HepG2 (cell line): ENCODE data around the gene RHOBTB3. TPM values are rescaled to one million over a fixed set of nuclear protein-coding genes. Genes with fewer than 3 reads are reported as not detected.

Experiments
- ATAC-seq: fragments of 200-7000 bp; cut with Tn5 transposase; 3 replicates; pipeline ENCODE4 v1.9.1; 2020; ENCODE audit warnings: mild to moderate bottlenecking, moderate library complexity
- BruUV-seq: library from RNA; stranded (reverse); fragments of 400-500 nt; replicated peaks from 2 replicates; lab custom pipeline; 2021; lab: Mats Ljungman, UMichigan
- CTCF ChIA-PET: fragments of 300-600 bp; formaldehyde crosslinking; extraction: SDS; loops from one replicate; lab custom pipeline; 2021; ENCODE audit warnings: low total read pairs, inconsistent platforms, low intra/inter-chr PET ratio; lab: Yijun Ruan, JAX
- POLR2A ChIA-PET: fragments of 350-600 bp; sonication (Branson Sonifier 250); formaldehyde crosslinking; loops from one replicate; lab custom pipeline; 2020; ENCODE audit warnings: antibody characterized with exemption, inconsistent platforms; lab: Yijun Ruan, JAX
- DNase-seq: peaks from one replicate; pipeline ENCODE4 v3.0.0-alpha.2; 2015; ENCODE audit warnings: low spot score
- FAIRE-seq: peaks from 3 replicates; lab custom pipeline; 2011; peaks lifted over from hg19 to GRCh38; lab: Jason Lieb, UNC
- H2AFZ ChIP-seq: one replicate; pipeline ENCODE4 v1.6.1; 2011; ENCODE audit warnings: low read length, inconsistent platforms
- H3K27ac ChIP-seq: fragments of 300-600 bp; 3 replicates; pipeline ENCODE4 v1.8.0; 2011; ENCODE audit warnings: mixed run types, mild to moderate bottlenecking, mixed read lengths, low read length, inconsistent platforms; ENCODE audit not compliant: insufficient read depth; ENCODE audit errors: extremely low read length
- H3K27me3 ChIP-seq, 2 experiments: fragments of 200-600 bp in 1 of 2; 2 replicates in 1 of 2; 3 replicates in 1 of 2; pipeline versions ENCODE4 v1.6.0 to v1.8.0; 2011; ENCODE audit warnings: low read length in 2 of 2, mild to moderate bottlenecking in 2 of 2, moderate library complexity in 2 of 2, inconsistent platforms in 1 of 2; ENCODE audit not compliant: insufficient read depth in 2 of 2, control insufficient read depth in 1 of 2
- H3K36me3 ChIP-seq, 2 experiments: fragments of 200-600 bp in 1 of 2; replicated peaks in 1 of 2; 2 replicates in 1 of 2; 3 replicates in 1 of 2; pipeline versions ENCODE4 v1.5.1 to v1.8.0; 2011; ENCODE audit warnings: low read length in 2 of 2, inconsistent platforms in 1 of 2; ENCODE audit not compliant: insufficient read depth in 2 of 2, control insufficient read depth in 1 of 2
- H3K4me1 ChIP-seq: 2 replicates; pipeline ENCODE4 v1.5.1; 2012; ENCODE audit warnings: low read length, inconsistent platforms; ENCODE audit not compliant: insufficient read depth
- H3K4me2 ChIP-seq: 2 replicates; pipeline ENCODE4 v1.6.0; 2011; ENCODE audit warnings: low read depth, low read length, inconsistent platforms
- H3K4me3 ChIP-seq, 3 experiments: fragments of 200-600 bp in 1 of 3; sonication (generic), shearing (Covaris generic) in 1 of 3; replicated peaks in 1 of 3; 2 replicates each; pipeline ENCODE4 v1.5.1; 2011 to 2016; ENCODE audit warnings: low read length in 3 of 3, inconsistent platforms in 2 of 3, low read depth in 2 of 3, mild to moderate bottlenecking in 2 of 3, control low read depth in 1 of 3, mixed read lengths in 1 of 3; ENCODE audit not compliant: insufficient read depth in 1 of 3
- H3K79me2 ChIP-seq: one replicate; pipeline ENCODE4 v1.6.1; 2011; ENCODE audit warnings: low read length, inconsistent platforms; ENCODE audit not compliant: insufficient read depth
- H3K9ac ChIP-seq: 2 replicates; pipeline ENCODE4 v1.6.0; 2011; ENCODE audit warnings: mild to moderate bottlenecking, low read depth, low read length, inconsistent platforms; ENCODE audit not compliant: insufficient read depth
- H3K9me3 ChIP-seq: 2 replicates; pipeline ENCODE4 v1.5.1; 2012; ENCODE audit warnings: mild to moderate bottlenecking, low read length
- H4K20me1 ChIP-seq: 2 replicates; pipeline ENCODE4 v1.6.0; 2011; ENCODE audit warnings: inconsistent platforms, mild to moderate bottlenecking, low read length, moderate library complexity; ENCODE audit not compliant: insufficient read depth
- FOXK1 ChIP-seq: sonication (generic); formaldehyde crosslinking; IDR thresholded peaks from 2 replicates; pipeline ENCODE4 v1.4.0; 2020; ENCODE audit warnings: low read depth, missing genetic modification reagents, borderline replicate concordance
- HMGA1 ChIP-seq: sonication (generic); formaldehyde crosslinking; conservative IDR thresholded peaks from 2 replicates; pipeline ENCODE4 v1.4.0; 2020; ENCODE audit warnings: missing genetic modification reagents
- KLF12 ChIP-seq: sonication (generic); formaldehyde crosslinking; IDR thresholded peaks from 2 replicates; pipeline ENCODE4 v1.4.0; 2020; ENCODE audit warnings: missing genetic modification reagents, borderline replicate concordance
- MBD4 ChIP-seq: IDR thresholded peaks from 2 replicates; pipeline ENCODE4 v1.6.1; 2012; ENCODE audit warnings: low read length, inconsistent platforms, borderline replicate concordance
- TP53 ChIP-seq: sonication (generic); formaldehyde crosslinking; conservative IDR thresholded peaks from 2 replicates; pipeline ENCODE4 v1.4.0; 2020; ENCODE audit warnings: missing genetic modification reagents
- ZKSCAN1 ChIP-seq: fragments of 150-350 bp; IDR thresholded peaks from 2 replicates; pipeline ENCODE4 v1.6.1; 2014; ENCODE audit warnings: low read length
- ZNF629 ChIP-seq: sonication (generic); formaldehyde crosslinking; conservative IDR thresholded peaks from 2 replicates; pipeline ENCODE4 v1.5.0; 2020; ENCODE audit warnings: missing genetic modification reagents
- ZNF768 ChIP-seq: sonication (generic); formaldehyde crosslinking; IDR thresholded peaks from 2 replicates; pipeline ENCODE4 v1.4.0; 2020; ENCODE audit warnings: missing genetic modification reagents
- whole genome bisulfite sequencing: methylation state at CpG from one replicate; pipeline ENCODE4 v1.1.6; 2017; ENCODE audit warnings: low lambda C conversion rate; 5-methylcytosine and 5-hydroxymethylcytosine counted together
- in situ Hi-C: cut with HindIII; loops from 2 replicates; pipeline ENCODE4 v1.10.0; 2017; ENCODE audit warnings: low pct_unique_long_range_greater_than_20kb; ENCODE audit not compliant: extremely low pct_ligation_motif_present
- intact Hi-C: fragments of 100-400 bp; cut with micrococcal nuclease; formaldehyde crosslinking; loops from one replicate; pipeline ENCODE4 v1.10.0; 2022; ENCODE audit not compliant: unreplicated experiment
- polyA plus RNA-seq, 8 experiments: library from polyadenylated mRNA; depleted of rRNA in 3 of 8; stranded (reverse) in 7 of 8; unstranded in 1 of 8; fragments of >200 nt; fragmentation: Illumina TruSeq in 4 of 8; extraction: Trizol in 4 of 8; gene quantifications; 2 replicates each; pipeline versions ENCODE4 v1.2.1 to v1.2.3, GENCODE V29; 2011 to 2016; ENCODE audit warnings: low read depth in 4 of 8, missing spikeins in 1 of 8, mixed read lengths in 1 of 8; ENCODE audit not compliant: insufficient read depth in 1 of 8
- total RNA-seq, 5 experiments: library from RNA; depleted of rRNA; stranded (reverse); fragments of >200 nt; fragmentation: Illumina TruSeq; extraction: Trizol; gene quantifications; 2 replicates each; pipeline ENCODE4 v1.2.3, GENCODE V29; 2016; ENCODE audit warnings: low read depth in 1 of 5
- TF ChIP-seq, protein P1 (sequence below): IDR thresholded peaks from 2 replicates; pipeline ENCODE4 v1.6.1; 2016
- TF ChIP-seq, protein P2 (sequence below): sonication (generic); formaldehyde crosslinking; IDR thresholded peaks from 2 replicates; pipeline ENCODE4 v1.4.0; 2020; ENCODE audit warnings: missing genetic modification reagents, borderline replicate concordance
- TF ChIP-seq, protein P3 (sequence below): sonication (generic); formaldehyde crosslinking; IDR thresholded peaks from 2 replicates; pipeline ENCODE4 v1.4.0; 2020; ENCODE audit warnings: missing genetic modification reagents, borderline replicate concordance

RHOBTB3 gene
- total and polyA plus RNA-seq, 2 of the 13 experiments (the other 11 are each of a cell fraction or from before 2014, with no cell fraction given), result 31.6 to 35.4 TPM

DNA sequence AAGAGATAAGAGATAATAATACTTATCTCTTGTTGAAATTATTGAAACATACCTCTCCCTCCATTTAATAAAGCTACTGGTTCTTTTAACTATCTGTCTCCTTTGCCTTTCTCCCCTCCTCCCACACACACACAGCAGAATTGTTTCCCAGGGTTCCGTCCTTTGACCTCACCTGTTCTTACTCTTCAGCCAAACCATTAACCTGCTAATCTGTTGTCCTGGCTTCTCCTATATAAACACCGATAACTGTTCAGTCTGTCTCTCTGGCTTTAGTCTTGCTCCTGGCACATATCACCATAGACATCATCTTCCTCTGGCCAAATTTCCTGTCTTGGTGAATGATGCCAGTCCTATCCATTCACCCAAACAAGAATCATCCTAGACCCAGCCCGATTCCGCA lies 7.7 kb downstream of the RHOBTB3 start (continued):
- TF ChIP-seq, protein P1, sequence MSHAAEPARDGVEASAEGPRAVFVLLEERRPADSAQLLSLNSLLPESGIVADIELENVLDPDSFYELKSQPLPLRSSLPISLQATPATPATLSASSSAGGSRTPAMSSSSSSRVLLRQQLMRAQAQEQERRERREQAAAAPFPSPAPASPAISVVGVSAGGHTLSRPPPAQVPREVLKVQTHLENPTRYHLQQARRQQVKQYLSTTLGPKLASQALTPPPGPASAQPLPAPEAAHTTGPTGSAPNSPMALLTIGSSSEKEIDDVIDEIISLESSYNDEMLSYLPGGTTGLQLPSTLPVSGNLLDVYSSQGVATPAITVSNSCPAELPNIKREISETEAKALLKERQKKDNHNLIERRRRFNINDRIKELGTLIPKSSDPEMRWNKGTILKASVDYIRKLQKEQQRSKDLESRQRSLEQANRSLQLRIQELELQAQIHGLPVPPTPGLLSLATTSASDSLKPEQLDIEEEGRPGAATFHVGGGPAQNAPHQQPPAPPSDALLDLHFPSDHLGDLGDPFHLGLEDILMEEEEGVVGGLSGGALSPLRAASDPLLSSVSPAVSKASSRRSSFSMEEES (CRISPR knock-in tag), result no peak

DNA sequence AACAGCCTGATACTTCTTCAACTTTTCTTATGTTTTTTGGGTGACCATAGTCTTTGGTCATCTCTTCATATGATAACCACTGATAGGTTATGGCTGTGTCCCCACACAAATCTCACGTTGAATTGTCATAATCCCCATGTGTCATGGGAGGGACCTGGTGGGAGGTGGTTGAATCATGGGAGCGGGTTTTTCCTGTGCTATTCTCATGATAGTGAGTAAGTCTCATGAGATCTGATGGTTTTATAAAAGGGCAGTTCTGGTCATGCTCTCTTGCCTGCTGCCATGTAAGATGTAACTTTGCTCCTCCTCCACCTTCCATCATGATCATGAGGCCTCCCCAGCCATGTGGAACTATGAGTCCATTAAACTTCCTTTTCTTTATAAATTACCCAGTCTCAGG lies 8.7 kb downstream of the RHOBTB3 start:
- DNase-seq, result no peak
- Histone ChIP-seq H3K27ac (no peak overlapping the region), H3K36me3 (peaks cover 0 to 11% of the 10 kb centered on the region in 2 experiments; a peak in 2 of 5 replicates), H3K4me3 (no peak overlapping the region), H3K9ac (no peak overlapping the region), H3K9me3 (no peaks in the 10 kb centered on the region), H3K4me2 (no peak overlapping the region), H3K79me2 (no peaks in the 10 kb centered on the region), H2AFZ (no peak overlapping the region), H3K27me3 (no peaks in the 10 kb centered on the region), H3K4me1 (peaks cover 10% of the 10 kb centered on the region), H4K20me1 (no peaks in the 10 kb centered on the region)
- no TSS peak for BruUV-seq
- POLR2A ChIA-PET, result no interaction called here
- WGBS, result 97% methylated on average over 2 of the region's 2 CpGs
- FAIRE-seq, result no peak
- no peak for ATAC-seq
- no peak for TF ChIP-seq FOXK1 (CRISPR knock-in tag)
- CTCF ChIA-PET, result no interaction called here
- in situ Hi-C loops (no loop called here), intact Hi-C loops (no loop called here)

DNA sequence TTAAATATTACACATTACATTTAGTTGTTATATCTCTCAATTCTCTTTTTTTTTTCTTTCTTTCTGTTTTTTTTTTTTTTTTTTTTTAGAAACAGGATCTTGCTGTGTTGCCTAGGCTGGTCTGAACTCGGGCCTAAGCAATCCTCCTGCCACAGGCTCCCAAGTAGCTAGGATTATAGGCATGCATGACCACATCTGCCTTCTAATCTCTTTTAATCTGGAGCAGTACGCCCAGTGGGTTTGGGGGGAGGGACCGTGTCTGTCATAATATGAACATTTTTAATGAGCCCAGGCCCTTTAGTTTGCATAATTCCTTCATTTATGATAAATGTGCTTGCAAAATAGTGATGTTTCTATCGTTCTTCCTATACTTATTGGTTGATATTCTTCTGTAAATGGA lies 10.3 kb downstream of the RHOBTB3 start:
- Histone ChIP-seq H3K9me3 (no peaks in the 10 kb centered on the region), H3K27me3 (no peaks in the 10 kb centered on the region), H3K4me2 (no peak overlapping the region), H2AFZ (no peak overlapping the region), H3K27ac (no peak overlapping the region), H3K4me3 (no peak overlapping the region), H3K79me2 (no peaks in the 10 kb centered on the region), H3K9ac (no peak overlapping the region), H4K20me1 (no peaks in the 10 kb centered on the region), H3K36me3 (peaks cover 0 to 11% of the 10 kb centered on the region in 2 experiments; a peak in 4 of 5 replicates), H3K4me1 (no peaks in the 10 kb centered on the region)
- no TSS peak for BruUV-seq
- WGBS, result 92% methylated on average over 4 of the region's 4 CpGs
- no peak for DNase-seq
- no peak for ATAC-seq
- no peak for FAIRE-seq
- intact Hi-C loops (no loop called here), in situ Hi-C loops (no loop called here)
- POLR2A ChIA-PET, result interaction anchor here (1.1 to 1.2 kb wide), 2 partner anchors 19 to 81 kb away, joined by 3 read pairs; partner anchors contain the start of gene GLRX
- CTCF ChIA-PET, result no interaction called here
- TF ChIP-seq, protein P2, sequence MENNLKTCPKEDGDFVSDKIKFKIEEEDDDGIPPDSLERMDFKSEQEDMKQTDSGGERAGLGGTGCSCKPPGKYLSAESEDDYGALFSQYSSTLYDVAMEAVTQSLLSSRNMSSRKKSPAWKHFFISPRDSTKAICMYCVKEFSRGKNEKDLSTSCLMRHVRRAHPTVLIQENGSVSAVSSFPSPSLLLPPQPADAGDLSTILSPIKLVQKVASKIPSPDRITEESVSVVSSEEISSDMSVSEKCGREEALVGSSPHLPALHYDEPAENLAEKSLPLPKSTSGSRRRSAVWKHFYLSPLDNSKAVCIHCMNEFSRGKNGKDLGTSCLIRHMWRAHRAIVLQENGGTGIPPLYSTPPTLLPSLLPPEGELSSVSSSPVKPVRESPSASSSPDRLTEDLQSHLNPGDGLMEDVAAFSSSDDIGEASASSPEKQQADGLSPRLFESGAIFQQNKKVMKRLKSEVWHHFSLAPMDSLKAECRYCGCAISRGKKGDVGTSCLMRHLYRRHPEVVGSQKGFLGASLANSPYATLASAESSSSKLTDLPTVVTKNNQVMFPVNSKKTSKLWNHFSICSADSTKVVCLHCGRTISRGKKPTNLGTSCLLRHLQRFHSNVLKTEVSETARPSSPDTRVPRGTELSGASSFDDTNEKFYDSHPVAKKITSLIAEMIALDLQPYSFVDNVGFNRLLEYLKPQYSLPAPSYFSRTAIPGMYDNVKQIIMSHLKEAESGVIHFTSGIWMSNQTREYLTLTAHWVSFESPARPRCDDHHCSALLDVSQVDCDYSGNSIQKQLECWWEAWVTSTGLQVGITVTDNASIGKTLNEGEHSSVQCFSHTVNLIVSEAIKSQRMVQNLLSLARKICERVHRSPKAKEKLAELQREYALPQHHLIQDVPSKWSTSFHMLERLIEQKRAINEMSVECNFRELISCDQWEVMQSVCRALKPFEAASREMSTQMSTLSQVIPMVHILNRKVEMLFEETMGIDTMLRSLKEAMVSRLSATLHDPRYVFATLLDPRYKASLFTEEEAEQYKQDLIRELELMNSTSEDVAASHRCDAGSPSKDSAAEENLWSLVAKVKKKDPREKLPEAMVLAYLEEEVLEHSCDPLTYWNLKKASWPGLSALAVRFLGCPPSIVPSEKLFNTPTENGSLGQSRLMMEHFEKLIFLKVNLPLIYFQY (CRISPR knock-in tag), result no peak
- TF ChIP-seq HMGA1, result no peak
- no peak for TF ChIP-seq TP53 (CRISPR knock-in tag)
- TF ChIP-seq ZNF768 (CRISPR knock-in tag), result no peak
- TF ChIP-seq ZKSCAN1, result no peak
- no peak for TF ChIP-seq ZNF629 (CRISPR knock-in tag)
- TF ChIP-seq, protein P3, sequence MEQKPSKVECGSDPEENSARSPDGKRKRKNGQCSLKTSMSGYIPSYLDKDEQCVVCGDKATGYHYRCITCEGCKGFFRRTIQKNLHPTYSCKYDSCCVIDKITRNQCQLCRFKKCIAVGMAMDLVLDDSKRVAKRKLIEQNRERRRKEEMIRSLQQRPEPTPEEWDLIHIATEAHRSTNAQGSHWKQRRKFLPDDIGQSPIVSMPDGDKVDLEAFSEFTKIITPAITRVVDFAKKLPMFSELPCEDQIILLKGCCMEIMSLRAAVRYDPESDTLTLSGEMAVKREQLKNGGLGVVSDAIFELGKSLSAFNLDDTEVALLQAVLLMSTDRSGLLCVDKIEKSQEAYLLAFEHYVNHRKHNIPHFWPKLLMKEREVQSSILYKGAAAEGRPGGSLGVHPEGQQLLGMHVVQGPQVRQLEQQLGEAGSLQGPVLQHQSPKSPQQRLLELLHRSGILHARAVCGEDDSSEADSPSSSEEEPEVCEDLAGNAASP (CRISPR knock-in tag), result no peak
- TF ChIP-seq MBD4, result no peak
- no peak for TF ChIP-seq KLF12 (CRISPR knock-in tag)
